ENCODE data around the gene ITGA3.
"Not testable (repeated sequence)": the region's sequence is repeated elsewhere in the genome, so short reads cannot be mapped to it uniquely, and the experiment has no call there.

ITGA3 gene

DNA sequence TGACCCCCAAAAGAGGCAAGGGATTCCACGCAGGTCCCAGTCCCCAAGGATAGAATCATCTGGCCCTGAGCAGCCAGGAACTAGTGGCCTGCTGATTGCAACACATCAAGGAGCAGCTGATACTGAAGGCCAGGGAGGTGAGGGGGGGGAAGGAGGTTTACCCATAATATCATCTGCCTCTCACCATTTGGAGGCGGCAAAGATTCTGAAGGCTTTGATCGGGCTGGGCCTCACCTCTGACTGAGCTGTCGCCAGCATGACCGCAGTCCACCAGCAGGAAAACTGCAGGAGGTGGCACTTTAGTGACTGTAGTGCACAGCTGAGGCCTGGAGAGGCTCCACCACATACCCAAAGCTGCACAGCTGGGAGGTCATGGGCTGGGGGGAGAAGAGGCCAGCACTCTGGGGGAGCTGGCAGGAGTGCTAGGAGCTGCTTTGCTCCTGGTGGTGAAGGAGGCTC lies 20.5 kb upstream of the ITGA3 start:
- no peak for DNase-seq (ENCODE audit: low spot score)

DNA sequence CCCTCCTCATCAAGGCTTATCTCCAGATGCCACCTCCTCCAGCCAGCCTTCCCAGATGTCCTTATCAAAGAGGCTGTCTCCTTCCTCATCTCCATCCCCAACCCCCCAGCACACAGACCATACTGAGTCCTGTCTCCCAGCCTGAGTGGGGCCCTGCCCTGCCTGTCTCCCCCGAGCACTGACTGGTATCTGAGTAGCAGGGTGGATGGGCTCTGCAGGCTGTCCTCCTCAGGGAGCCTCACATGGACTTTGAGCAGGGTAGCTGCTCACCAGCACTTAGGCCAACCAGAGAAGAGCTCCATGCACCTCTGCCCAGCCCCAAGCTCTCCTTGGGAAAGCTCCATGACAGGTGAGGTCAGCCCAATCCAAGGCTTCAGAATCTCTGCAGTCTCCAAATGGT lies 20.0 kb upstream of the ITGA3 start:
- no peak for DNase-seq (ENCODE audit: low spot score)

DNA sequence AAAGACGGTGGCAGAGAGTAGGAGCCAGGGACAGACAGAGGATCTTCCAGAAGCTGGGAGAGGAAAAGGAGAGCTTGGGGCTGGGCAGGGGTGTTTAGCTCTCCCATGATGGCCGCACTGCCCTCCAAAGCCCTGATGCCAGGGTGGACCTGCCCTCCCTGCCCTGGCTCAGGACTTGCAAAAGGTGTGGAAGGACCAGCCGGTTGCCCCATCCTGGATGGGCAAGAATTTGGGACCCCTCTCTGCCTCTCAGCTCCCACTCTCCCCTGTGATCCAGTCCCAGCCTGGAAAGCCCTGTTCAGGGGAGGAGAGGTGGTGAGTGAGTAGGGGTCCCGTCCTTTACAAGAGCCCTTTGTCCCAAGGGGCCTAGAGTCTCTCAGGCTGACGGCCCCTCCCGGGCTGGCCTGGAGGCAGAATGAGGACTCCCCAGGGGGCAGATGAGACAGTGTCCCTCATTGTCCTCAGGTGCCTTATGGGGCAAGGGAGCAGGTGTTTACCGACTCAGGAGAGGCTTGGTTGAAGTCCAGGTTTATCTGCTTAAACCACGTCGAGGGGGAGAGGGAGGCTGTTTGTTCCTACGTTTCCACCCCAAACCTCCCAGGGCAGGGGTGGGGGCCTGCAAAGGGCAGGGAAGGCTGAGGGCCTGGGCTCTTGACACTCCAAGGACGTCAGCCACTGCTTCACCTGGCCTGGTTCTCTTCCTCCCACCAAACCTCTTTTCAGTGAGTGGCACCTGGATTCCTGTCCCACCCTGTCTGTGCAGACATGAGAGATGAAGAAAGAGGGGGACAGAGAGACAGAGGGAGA lies 19.3 kb upstream of the ITGA3 start:
- no peak for DNase-seq (ENCODE audit: low spot score)

GRCh38 chr17:50037321-50038107 lies 18.4 kb upstream of the ITGA3 start:
- DNase-seq (ENCODE audit: low spot score): no peak

DNA sequence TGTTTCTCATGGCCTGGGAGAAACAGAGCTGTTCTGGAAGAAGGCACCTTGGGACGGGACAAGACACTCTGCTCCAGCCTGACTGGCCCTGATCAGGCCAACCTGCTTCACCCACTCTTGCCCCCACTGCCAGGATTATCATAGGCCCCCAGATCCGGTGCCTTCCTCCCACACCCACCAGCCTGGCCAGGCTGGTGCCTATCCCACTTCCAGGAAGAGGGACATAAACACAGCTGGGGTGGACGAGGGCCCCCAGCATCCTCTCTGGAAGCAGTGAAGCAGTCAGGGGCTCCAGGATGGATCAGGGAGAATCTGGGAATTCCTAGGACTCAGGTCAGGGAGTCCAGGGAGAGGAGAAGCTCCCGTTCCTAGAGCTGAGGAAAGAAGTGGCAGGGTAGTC lies 16.9 kb upstream of the ITGA3 start:
- DNase-seq (ENCODE audit: low spot score): no peak

DNA sequence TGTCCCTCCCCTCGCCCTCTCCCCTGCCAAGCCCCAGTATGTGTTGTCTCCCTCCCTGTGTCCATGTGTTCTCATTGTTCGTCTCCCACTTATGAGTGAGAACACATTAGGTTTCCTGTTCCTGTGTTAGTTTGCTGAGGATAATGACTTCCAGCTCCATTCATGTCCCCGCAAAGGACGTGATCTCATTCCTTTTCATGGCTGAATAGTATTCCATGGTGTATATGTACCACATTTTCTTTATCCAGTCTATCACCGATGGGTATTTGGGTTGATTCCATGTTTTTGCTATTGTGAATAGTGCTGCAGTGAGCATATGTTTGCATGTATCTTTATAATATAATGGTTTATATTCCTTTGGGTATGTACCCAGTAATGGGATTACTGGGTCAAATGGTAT lies 15.4 kb upstream of the ITGA3 start:
- not testable (repeated sequence) for DNase-seq (ENCODE audit: low spot score)

DNA sequence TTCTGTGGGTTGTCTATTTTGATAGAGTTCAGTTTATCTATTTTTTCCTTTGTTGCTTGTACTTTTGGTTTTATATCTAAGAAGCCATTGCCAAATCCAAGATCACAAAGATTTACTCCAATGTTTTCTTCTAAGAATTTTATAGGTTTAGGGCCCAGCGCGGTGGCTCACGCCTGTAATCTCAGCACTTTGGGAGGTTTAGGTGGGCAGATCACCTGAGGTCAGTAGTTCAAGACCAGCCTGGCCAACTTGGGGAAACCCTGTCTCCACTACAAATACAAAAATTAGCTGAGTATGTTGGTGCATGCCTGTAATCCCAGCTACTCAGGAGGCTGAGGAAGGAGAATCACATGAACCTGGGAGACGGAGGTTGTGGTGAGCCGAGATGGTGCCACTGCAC lies 13.7 kb upstream of the ITGA3 start:
- no peak for DNase-seq (ENCODE audit: low spot score)

GRCh38 chr17:50043290-50044148 lies 12.4 kb upstream of the ITGA3 start:
- no peak for DNase-seq (ENCODE audit: low spot score)

DNA sequence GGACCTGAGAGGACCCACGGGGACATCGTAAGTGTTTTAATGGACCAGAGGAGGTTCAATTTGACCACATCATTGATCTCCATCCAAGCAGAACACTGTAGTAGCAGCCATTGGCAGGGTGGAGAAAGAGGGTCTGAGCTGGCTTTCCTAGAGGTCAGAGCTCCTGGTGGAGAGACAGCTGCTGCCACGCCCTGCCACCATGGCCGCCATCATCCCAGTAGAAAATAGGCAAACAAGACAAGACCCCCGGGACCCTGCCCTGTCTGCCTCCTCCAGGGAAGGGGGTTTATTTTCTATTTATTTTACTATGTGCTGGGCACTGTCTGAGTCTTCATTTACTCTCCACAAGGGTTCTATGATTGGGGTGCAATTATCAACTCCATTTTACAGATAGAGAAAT lies 11.4 kb upstream of the ITGA3 start:
- no peak for DNase-seq (ENCODE audit: low spot score)

DNA sequence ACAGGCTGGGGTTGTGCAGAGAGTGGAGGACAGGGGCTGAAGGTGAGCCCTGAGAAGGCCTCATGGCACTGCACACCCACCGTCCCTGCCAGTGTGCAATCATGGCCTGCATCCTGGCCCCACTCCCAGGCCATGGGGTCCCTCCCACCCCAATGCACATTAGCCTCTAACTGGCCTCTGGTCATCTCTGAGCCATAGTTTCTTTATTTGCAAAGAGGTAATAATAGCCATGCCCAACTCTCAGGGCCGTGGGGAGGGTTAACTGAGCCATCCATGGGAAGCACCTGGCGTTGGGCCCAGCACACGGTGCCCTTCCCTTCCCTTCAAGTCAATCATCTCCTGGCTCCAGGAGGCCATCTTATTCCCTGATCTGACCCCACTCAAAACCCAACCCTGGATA lies 10.8 kb upstream of the ITGA3 start:
- DNase-seq (ENCODE audit: low spot score): no peak

DNA sequence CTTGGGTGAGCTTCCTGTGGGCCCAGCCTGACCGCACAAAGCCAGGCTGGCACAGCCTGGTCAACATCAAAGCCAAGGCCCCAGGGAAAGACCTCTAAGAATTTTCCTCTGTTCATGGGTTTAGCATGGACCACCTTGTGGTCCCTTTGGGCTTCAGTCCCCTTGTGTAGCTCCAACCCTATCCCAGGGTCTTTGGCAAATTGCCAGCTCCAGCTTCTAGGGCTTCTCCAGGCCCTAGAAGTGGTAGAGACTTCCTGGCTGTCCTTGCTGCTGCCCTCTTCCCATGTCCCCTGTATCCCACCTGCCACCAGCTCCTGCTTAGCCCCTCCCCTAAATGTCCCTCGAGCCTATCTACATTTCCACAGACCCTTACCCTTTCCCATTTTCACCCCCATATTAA lies 9.7 kb upstream of the ITGA3 start:
- DNase-seq (ENCODE audit: low spot score): no peak

DNA sequence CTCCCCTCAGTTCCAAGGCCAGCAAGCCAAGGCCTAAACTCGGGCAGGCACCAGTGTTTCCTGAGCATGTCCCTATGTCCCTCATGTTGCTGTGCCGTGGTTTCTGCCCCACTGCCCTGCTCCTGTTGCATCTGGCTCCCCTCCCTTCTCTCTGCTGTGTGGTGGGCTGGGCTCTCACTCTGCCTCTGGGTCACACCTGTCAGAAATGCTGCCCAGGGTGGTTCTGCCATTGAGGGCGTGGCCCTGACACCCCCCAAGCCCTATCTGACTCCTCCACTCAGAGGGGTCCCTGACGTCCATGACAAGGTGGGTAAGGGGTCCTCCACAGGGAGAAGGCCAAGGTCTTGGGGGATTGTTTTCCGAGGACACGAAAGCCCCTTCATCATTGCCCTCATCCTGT lies 9.2 kb upstream of the ITGA3 start:
- no peak for DNase-seq (ENCODE audit: low spot score)

DNA sequence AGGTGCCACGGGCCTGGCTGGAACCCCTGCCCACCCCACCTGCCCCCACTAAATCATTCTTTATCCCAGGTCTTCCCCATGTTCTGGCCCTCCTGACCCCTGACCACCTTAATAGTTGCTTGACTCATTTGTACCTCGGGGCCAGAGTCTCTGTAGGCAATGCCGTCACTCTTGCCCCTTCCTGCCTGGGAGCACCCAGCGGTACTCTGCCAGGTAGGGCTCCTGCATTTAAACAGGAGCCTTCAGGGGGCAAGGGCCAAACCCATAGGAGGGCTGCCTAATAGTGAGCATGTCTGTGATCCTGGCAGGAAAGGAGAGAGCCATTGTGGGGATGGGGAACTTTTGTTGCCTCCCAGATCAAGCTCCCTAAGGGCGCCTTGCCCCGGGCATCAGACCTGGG lies 8.8 kb upstream of the ITGA3 start:
- DNase-seq (ENCODE audit: low spot score): no peak

- no peak for DNase-seq (ENCODE audit: low spot score)
Measured at GRCh38 chr17:50047488-50048126, 8.3 kb upstream of the ITGA3 start.

- DNase-seq (ENCODE audit: low spot score): no peak
Measured at GRCh38 chr17:50048146-50048720, 7.7 kb upstream of the ITGA3 start.

DNA sequence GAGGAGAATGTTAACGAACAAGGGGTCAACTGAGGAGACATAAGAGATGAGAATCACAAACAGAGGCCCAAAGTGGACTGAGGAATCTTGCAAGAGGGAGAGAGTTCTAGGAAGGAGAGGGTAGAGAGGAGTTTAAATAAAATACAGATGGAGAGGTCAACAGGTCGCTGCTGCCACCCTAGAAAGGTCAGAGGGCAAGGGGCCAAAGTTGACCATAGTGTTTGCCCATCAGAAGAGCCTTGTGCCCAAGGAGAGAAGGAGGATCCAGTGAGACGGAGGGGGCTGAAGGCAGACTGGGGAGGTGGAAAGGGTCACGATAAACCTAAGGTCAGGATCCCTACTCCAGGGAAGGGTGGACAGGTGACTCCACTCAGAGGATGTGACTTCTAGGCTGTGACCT lies 6.9 kb upstream of the ITGA3 start:
- no peak for DNase-seq (ENCODE audit: low spot score)

DNA sequence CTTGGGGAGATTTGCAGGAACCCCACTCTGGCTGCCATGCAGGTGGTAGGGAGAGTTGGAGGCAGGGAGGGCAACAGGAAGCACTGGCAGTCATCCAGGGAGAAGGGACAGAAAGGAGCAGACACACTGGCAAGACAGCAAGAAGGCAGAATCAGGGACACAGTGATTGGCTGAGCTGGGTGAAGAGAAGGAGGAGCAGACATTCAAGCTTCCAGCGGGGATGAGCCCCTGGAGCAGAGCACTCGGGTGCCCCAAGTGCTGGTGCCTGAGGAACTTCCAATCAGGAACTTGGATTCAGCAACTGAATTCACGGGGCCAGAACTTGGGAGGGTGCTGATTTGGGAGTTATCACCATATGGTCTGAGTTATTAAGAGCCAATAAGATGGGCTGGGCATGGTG lies 6.3 kb upstream of the ITGA3 start:
- DNase-seq (ENCODE audit: low spot score): no peak

GRCh38 chr17:50050431-50051032 lies 5.4 kb upstream of the ITGA3 start:
- no peak for DNase-seq (ENCODE audit: low spot score)

GRCh38 chr17:50051082-50051576 lies 4.8 kb upstream of the ITGA3 start:
- no peak for DNase-seq (ENCODE audit: low spot score)

DNA sequence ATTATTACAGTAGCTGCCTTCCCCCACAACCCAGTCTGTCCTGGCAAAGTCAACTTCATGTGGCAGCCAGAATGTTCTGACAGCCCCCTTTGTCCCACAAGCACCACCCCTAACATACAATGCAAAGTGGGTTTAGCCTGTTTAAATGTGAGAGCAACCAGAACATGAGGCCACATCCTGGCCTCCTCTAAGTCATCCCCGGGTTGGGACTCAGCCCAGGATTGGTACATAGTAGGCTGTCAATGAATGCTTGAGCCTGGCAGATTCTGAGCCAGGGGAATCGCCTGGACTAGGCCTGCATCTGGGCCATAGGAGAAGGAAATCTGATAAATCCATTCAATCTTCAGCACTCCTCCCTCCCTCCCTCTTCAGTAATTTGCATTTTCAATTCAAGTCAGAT lies 4.3 kb upstream of the ITGA3 start:
- DNase-seq (ENCODE audit: low spot score): no peak

DNA sequence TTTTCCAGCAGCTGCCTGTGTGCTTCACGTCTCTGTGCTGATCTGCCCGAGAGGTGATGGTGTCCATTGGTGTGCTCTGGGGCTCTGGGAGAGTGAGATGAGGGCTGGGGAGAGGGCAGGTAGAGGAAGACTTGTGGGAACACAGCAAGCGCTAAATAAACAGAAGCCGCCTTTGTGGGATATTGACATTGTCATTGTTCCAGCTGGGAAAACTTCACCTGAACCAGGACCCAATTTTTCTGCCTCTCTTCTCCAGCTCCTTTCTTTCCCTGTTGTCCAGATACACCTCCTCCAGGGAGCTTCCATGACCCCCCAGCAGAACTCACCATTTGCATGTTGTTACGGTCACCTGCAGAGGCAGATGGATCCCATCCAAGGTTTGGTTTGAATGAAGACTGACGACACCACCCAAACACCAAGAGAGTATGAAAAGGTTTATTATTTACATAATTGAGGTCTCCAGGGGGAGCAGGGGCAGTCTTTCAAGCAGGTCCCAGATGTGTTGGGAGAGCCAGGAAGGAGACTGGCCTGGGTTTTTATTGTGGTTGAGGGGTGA lies 3.6 kb upstream of the ITGA3 start:
- DNase-seq (ENCODE audit: low spot score): no peak
